Spinal cord (tissue), 10 donors: ENCODE results near the gene RFC2. TPM values are rescaled to one million over a fixed set of nuclear protein-coding genes. Genes with fewer than 3 reads are reported as not detected.

Source experiments
- DNase-seq, 6 donors: peaks; one replicate each; pipeline versions ENCODE4 v3.0.0 to v3.0.0-alpha.2; 2013 to 2015; ENCODE audit warnings: low spot score in 6 of 6, low read depth in 4 of 6
- H3K27ac ChIP-seq: one replicate; pipeline ENCODE4 v1.5.1; 2013; ENCODE audit warnings: low read depth, low read length, control low read depth
- H3K27me3 ChIP-seq: one replicate; pipeline ENCODE4 v1.6.1; 2013; ENCODE audit warnings: low read length; ENCODE audit not compliant: control insufficient read depth, insufficient read depth
- H3K36me3 ChIP-seq: one replicate; pipeline ENCODE4 v1.6.1; 2013; ENCODE audit warnings: low read length; ENCODE audit not compliant: control insufficient read depth, insufficient read depth
- H3K4me1 ChIP-seq: one replicate; pipeline ENCODE4 v1.6.1; 2013; ENCODE audit warnings: low read length; ENCODE audit not compliant: control insufficient read depth, insufficient read depth
- H3K4me3 ChIP-seq: one replicate; pipeline ENCODE4 v1.5.1; 2013; ENCODE audit warnings: low read depth, low read length, control low read depth
- H3K9me3 ChIP-seq: one replicate; pipeline ENCODE4 v1.6.1; 2013; ENCODE audit warnings: low read length; ENCODE audit not compliant: control insufficient read depth, insufficient read depth
- WGBS: methylation state at CpG from one replicate; pipeline ENCODE4 v1.1.5; 2013; ENCODE audit warnings: missing lambda C conversion rate; ENCODE audit not compliant: insufficient coverage; 5-methylcytosine and 5-hydroxymethylcytosine counted together
- long read RNA-seq, 4 donors: transcript quantifications; one replicate each; lab custom pipeline, GENCODE V29; 2026
- polyA plus RNA-seq, 2 donors: library from polyadenylated mRNA; unstranded; fragments of 120-200 nt; gene quantifications; one replicate each; pipeline ENCODE4 v1.2.1, GENCODE V29; 2013; ENCODE audit not compliant: insufficient read length in 2 of 2
- total RNA-seq, 2 donors: library from RNA; depleted of rRNA in 1 of 2; stranded (reverse); fragments of 120-200 nt in 1 of 2; fragments of >200 nt in 1 of 2; gene quantifications; one replicate each; pipeline versions ENCODE4 v1.2.3 to v1.2.4, GENCODE V29; 2013 to 2014
- donor health status: healthy.

The RFC2 gene
- 10 to 100 TPM; 17.9 to 29.5 TPM for total RNA-seq
- 10 to 100 TPM; 39.5 to 43.6 TPM for polyA plus RNA-seq
- long read RNA-seq, donor 1, transcript RFC2-201 (11 exons, 1,695 nt): major isoform, 12 of 15 reads
- long read RNA-seq, donor 1, partial matches to known transcripts: 0 of 15 reads
- long read RNA-seq, donor 1, other reads (novel, unspliced or antisense): 0 of 15 reads
- long read RNA-seq, donor 2, transcript RFC2-201 (11 exons, 1,695 nt): major isoform, 5 of 5 reads
- long read RNA-seq, donor 2, partial matches to known transcripts: 0 of 5 reads
- long read RNA-seq, donor 2, other reads (novel, unspliced or antisense): 0 of 5 reads
- long read RNA-seq, donor 3, partial matches to known transcripts: 0 of 2 reads
- long read RNA-seq, donor 3, other reads (novel, unspliced or antisense): 0 of 2 reads
- long read RNA-seq, donor 4, transcript RFC2-201 (11 exons, 1,695 nt): major isoform, 14 of 16 reads
- long read RNA-seq, donor 4, partial matches to known transcripts: 0 of 16 reads
- long read RNA-seq, donor 4, other reads (novel, unspliced or antisense): 0 of 16 reads

DNA sequence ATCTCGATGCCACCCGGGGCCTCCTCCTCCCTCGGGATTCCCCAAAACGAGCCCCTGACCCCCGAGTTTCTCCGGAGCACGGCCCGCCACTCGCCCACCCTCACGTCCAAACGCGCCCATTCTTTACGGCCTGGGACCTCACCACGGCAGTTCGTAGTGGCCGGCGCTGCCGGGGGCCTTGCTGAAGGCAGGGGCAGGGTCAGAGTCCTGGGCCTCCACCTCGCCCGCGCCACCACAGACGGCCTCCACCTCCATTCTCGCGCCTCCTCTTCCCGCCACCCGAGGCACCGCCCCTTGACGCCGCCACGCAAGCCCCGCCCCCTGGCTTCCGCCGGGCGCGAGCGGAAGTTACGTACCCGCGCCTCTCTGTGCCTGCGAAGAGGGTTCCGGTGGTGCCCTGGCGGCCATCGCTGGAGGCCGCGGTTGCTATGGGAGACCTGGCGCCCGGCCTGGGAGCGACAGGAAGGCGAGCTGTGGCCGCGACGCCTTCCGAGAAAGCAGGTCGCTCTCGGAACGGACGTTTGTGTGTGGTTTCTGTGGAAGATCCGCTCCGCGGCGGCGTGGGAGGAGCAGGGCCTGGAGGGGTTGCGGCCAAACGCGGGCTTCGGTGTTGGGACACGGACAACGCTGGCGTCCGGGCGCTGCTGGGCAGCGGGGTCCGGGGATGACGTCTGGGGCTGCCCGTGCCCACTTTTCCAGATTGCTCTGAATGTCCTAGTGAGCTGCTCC lies at the start of gene RFC2:
Gene RFC2 (minus strand): TSS at position 271 of the 729 bp plus-strand sequence. CDS start 16 bp downstream, at position 255.
- Histone ChIP-seq H3K27ac (peak within 1 kb of the TSS; percentile 99), H3K4me3 (peak within 1 kb of the TSS; percentile 99), H3K4me1 (peaks cover 27% of the 10 kb centered on the region), H3K27me3 (no peaks in the 10 kb centered on the region), H3K9me3 (no peaks in the 10 kb centered on the region), H3K36me3 (peaks cover 23% of the 10 kb centered on the region)
- peak; percentile 92 to 98 (median 93) for DNase-seq
- under 1% methylated on average over 75 of the region's 75 CpGs for WGBS

DNA sequence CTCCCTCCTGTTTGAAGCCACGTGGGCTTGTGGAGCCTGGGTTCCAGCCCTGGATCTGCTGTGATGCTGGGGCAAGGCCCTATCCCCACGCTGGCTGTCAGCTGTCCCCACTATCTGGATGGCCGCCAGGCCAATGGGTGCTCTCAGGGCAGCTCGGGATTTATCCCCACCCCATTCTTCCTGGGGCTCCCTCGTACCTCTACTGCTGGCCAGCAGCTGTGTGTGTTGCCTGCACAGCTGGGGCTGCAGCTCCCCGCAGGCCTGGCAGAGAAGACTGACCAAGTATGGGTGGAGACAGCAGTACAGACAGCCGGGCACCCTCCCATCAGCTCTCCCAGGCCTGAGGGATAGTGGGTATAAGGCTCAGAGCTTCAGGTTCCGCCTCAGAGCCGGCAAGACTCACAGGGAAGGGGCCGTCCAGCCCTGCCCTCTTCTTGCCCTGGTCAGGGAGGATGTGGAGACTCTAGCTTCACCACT lies 48.6 kb upstream of the RFC2 start:
- no peak overlapping the region for H3K4me3 ChIP-seq
- H3K27me3 ChIP-seq: no peaks in the 10 kb centered on the region
- WGBS: 45% methylated on average over 7 of the region's 10 CpGs
- no peaks in the 10 kb centered on the region for H3K9me3 ChIP-seq
- peaks cover 45% of the 10 kb centered on the region for H3K4me1 ChIP-seq
- DNase-seq: no peak
- peaks cover 16% of the 10 kb centered on the region for H3K36me3 ChIP-seq
- no peak overlapping the region for H3K27ac ChIP-seq

DNA sequence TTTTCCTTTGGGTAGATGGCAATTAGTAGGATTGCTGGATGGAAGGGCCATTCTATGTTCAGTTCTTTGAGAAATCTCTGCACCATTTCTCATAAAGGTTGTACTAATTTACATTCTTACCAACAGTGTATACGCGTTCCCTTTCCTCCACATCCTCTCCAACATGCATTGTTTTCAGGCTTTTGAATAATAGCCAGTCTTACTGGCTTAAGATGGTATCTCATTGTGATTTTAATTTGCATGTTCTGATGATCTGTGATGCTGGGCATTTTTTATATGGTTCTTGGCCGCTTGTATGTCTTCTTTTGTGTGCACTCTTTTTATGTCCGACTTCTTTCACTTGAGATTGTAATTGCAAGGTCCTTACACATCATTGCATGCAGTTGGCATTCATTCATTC lies 46.7 kb upstream of the RFC2 start:
- Histone ChIP-seq H3K27me3 (no peaks in the 10 kb centered on the region), H3K4me1 (peaks cover 26% of the 10 kb centered on the region), H3K27ac (no peak overlapping the region), H3K36me3 (peaks cover 14% of the 10 kb centered on the region), H3K4me3 (no peak overlapping the region), H3K9me3 (no peaks in the 10 kb centered on the region)
- WGBS: no CpG with 5 or more reads among the region's 4 CpGs
- DNase-seq: no peak

DNA sequence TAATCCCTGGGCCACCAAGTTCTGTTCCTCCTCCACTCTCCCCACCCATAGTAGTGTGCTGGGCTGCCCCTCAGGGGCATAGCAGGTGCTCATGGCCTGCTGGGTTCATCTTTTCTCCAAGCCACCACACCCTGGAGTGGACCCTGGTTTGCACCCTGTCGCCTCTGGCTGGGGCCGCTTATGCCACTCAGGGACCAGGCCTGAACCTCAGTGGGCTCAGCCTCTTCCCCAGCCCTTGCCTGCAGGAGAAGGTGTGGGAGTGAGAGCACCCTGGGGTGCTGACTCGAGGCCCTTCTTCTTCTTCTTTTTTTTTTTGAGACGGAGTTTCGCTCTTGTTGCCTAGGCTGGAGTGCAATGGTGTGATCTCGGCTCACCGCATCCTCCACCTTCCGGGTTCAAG lies 45.2 kb upstream of the RFC2 start:
- 100% methylated on average over 4 of the region's 8 CpGs for WGBS
- no peak for DNase-seq
- H3K36me3 ChIP-seq: peaks cover 14% of the 10 kb centered on the region
- H3K27ac ChIP-seq: no peak overlapping the region
- peaks cover 24% of the 10 kb centered on the region for H3K4me1 ChIP-seq
- no peaks in the 10 kb centered on the region for H3K9me3 ChIP-seq
- H3K4me3 ChIP-seq: no peak overlapping the region
- H3K27me3 ChIP-seq: no peaks in the 10 kb centered on the region

DNA sequence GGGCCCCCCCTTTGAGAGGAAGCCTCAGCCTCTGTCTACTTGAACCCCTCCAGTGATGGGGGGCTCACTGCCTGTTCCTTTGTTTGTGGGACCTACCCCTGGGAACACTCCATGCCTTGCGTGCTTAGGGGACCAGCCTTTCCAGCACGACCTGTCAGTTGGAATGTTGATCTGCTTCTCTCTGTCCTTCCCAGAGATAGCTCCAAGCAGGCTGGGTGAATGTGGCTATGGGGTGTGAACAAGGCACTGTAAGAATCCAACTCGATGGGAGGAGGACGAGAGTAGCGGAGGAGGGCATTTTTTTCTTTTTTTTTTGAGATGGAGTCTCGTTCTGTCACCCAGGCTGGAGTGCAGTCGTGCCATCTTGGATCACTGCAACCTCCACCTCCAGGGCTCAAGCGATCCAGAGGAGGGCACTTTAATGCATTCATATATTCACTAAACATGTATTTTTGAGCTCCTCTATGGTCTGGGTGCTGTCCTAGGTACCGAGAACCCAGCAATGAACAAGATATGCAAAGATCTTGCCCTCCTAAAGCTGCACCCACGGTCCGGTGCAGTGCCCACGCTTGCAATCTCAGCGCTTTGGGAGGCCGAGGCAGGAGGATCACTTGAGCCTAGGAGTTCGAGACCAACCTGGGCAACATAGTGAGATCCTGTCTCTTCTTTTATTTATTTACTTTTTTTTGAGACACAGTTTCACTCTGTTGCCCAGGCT lies 43.5 kb upstream of the RFC2 start:
- DNase-seq: no peak
- H3K4me1 ChIP-seq: peaks cover 34% of the 10 kb centered on the region
- 90% methylated on average over 10 of the region's 15 CpGs for WGBS

DNA sequence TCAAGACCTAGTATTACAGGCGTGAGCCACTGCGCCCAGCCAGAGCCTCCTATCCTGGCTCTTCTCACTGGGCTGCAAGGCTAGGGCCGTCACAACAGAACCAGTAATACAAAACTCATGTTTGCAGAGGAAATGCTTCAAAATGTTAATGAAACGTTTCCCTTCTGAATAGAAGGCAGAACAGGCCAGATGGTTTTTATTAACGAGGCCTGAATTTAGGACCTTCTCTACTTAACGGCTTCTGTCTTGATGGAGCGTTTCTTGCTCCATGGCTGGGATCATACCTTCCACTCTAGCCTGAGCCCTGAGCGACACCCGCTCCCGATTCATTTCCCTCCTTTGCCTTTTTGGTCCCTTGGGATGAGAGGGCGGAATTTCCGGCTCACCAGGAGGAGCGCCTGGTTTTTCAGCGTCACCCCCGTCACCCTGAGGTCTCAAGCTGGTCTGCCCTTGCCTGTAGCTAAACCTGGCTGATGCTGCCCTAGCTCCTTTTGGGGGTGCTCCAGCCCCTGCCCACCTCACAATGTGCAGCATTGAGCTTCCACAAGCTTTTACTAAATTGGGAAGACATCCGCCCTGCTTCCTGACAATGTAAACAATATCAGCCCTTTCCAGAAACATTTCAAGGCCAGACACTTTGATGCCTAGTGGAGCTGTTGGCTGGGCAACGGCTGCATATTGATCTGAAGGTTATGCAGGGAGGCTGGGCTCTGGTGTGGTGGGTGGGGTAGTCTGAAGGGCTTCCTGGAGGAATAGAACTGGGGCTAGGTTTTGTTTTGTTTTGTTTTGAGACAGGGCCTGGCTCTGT lies 40.2 kb upstream of the RFC2 start:
- 46% methylated on average over 13 of the region's 17 CpGs for WGBS
- no peaks in the 10 kb centered on the region for H3K9me3 ChIP-seq
- DNase-seq: peak in 1 of 6 donors; percentile 49
- no peak overlapping the region for H3K4me3 ChIP-seq
- H3K27me3 ChIP-seq: no peaks in the 10 kb centered on the region
- peak overlapping the region; percentile 45 for H3K27ac ChIP-seq
- peaks cover 54% of the 10 kb centered on the region for H3K4me1 ChIP-seq
- H3K36me3 ChIP-seq: peaks cover 17% of the 10 kb centered on the region

More for the DNA sequence above, 43.5 kb upstream of the RFC2 start:
- H3K27ac ChIP-seq: no peak overlapping the region
- H3K36me3 ChIP-seq: peaks cover 16% of the 10 kb centered on the region
- H3K27me3 ChIP-seq: no peaks in the 10 kb centered on the region
- H3K9me3 ChIP-seq: no peaks in the 10 kb centered on the region
- H3K4me3 ChIP-seq: no peak overlapping the region

DNA sequence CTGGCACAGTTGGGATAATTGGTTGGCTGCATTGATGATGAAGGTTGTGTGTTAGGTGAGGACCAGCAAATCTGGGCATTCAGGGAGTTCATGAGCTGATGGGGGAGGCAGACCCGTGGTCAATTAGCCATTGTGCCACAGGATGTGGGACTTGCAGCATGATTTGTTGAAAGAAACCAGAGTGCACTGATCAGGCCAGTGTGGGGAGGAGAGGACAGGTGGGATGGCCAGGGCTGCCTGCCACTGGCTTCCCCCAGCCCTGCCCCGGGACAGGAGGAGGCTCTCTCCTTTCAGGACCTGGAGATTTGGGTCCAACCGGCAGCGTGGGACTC lies 39.3 kb upstream of the RFC2 start:
- no peak overlapping the region for H3K27ac ChIP-seq
- no peaks in the 10 kb centered on the region for H3K9me3 ChIP-seq
- no peak for DNase-seq
- WGBS: 28% methylated on average over 2 of the region's 4 CpGs
- no peaks in the 10 kb centered on the region for H3K27me3 ChIP-seq
- peaks cover 60% of the 10 kb centered on the region for H3K4me1 ChIP-seq
- H3K4me3 ChIP-seq: no peak overlapping the region
- H3K36me3 ChIP-seq: peaks cover 17% of the 10 kb centered on the region

DNA sequence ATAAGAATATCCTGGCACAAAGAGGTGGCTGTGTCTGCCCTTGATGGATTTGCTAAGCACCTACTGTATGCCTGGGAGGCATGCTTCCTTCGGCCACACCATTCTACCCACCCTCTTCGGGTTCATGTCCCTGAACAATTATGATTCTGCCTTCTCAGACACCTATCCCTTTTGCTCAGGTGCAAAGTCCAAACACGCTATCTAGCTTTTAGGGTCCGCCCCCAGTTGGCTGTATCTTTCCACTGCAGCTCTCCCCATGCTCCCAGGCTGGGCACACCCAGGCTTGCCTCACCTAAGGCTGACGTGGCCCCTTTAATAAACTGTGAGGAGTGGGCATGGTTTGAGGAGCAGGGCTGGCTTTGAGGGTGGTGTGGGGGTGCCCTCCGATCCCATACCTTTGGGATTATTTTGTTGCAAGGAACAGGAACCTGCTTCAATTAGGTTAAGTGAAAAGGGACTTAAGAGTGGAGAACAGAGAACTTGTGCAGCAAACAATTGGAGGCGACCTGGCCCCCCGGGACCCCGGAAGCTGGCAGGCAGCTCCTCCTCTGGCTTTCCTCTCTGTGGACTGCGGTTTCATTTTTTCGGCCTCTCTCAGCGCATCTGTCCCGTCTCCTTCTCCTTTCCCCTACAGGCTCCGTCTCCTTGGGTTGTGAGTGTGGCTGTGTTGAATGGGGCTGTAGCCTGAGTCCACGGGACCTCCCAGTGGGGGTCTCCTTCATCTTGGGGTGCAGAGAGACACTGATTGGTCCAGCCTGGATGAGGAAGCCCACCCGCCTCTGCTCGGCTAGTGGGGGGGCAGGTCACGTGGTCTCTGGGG lies 38.8 kb upstream of the RFC2 start:
- H3K27me3 ChIP-seq: no peaks in the 10 kb centered on the region
- peak overlapping the region; percentile 33 for H3K27ac ChIP-seq
- H3K4me1 ChIP-seq: peaks cover 65% of the 10 kb centered on the region
- H3K4me3 ChIP-seq: no peak overlapping the region
- H3K36me3 ChIP-seq: peaks cover 17% of the 10 kb centered on the region
- DNase-seq: no peak
- WGBS: 60% methylated on average over 9 of the region's 18 CpGs
- no peaks in the 10 kb centered on the region for H3K9me3 ChIP-seq
